Right ventricle myocardium inferior (tissue), 1 donor: ENCODE results near the gene SDS. TPM values are rescaled to one million over a fixed set of nuclear protein-coding genes. Genes with fewer than 3 reads are reported as not detected.
"Not testable (repeated sequence)": the region's sequence is repeated elsewhere in the genome, so short reads cannot be mapped to it uniquely, and the experiment has no call there.

Source experiments
- ATAC-seq: fragments of 200-7000 bp; cut with Tn5 transposase; one replicate; pipeline ENCODE4 v1.9.1; 2020; ENCODE audit warnings: mild to moderate bottlenecking, moderate library complexity
- DNase-seq: peaks from one replicate; pipeline ENCODE4 v3.0.0; 2021; ENCODE audit errors: missing footprints
- intact Hi-C: fragments of 100-400 bp; cut with DNase I; formaldehyde crosslinking; loops from one replicate; pipeline ENCODE4 v1.11.0; 2022
- total RNA-seq: library from RNA; stranded (reverse); fragmentation: NEBNext Ultra II Directional; extraction: Animal tissue kit (Norgen Biotek cat#: 25700); gene quantifications from one replicate; pipeline ENCODE4 v1.2.1, GENCODE V29; 2021
- donor health status: DM: no; HTN: yes; CAD: no; lungs with severe emphysema.

Gene SDS
- total RNA-seq, 1 donor from 2014 or later = not detected

GRCh38 chr12:113361574-113362370 lies 41.9 kb downstream of the SDS start:
- DNase-seq (no peak), ATAC-seq (no peak)
- intact Hi-C loops = no loop called here

GRCh38 chr12:113359939-113360748 lies 43.5 kb downstream of the SDS start:
- intact Hi-C loops = loop anchor here (2.0 kb wide), 1 partner anchor 25 kb away; the partner anchor contains the start of gene SLC8B1
- DNase-seq = no peak
- ATAC-seq = no peak

GRCh38 chr12:113359133-113359938 lies 44.4 kb downstream of the SDS start:
- DNase-seq (no peak), ATAC-seq (peak; percentile 51)

GRCh38 chr12:113358381-113359132 lies 45.1 kb downstream of the SDS start, which contains the start of gene PLBD2:
PLBD2 (plus strand) TSS chr12:113358587; CDS start chr12:113358601, 14 bp downstream.
- peak; percentile 98 for DNase-seq
- intact Hi-C loops = loop anchor here (2.0 kb wide), 1 partner anchor 24 kb away; the partner anchor contains the start of gene SLC8B1
- ATAC-seq = peak; percentile 97

More at GRCh38 chr12:113359133-113359938, 44.4 kb downstream of the SDS start:
- intact Hi-C loops = loop anchor here (2.0 kb wide), 1 partner anchor 25 kb away; the partner anchor contains the start of gene SLC8B1

- ATAC-seq, DNase-seq, intact Hi-C loops: not testable (repeated sequence)
Observed at GRCh38 chr12:113354192-113354591, 49.5 kb downstream of the SDS start.

- DNase-seq = no peak
- ATAC-seq = no peak
- intact Hi-C loops = no loop called here
Observed at GRCh38 chr12:113351089-113351488, 52.6 kb downstream of the SDS start.

- intact Hi-C loops = no loop called here
- DNase-seq (no peak), ATAC-seq (no peak)
Observed at GRCh38 chr12:113348849-113349536, 54.7 kb downstream of the SDS start.

GRCh38 chr12:113347892-113348291 lies 55.8 kb downstream of the SDS start:
- no peak for DNase-seq

GRCh38 chr12:113347107-113347506 lies 56.6 kb downstream of the SDS start:
- intact Hi-C loops = no loop called here
- DNase-seq (no peak), ATAC-seq (no peak)

More at GRCh38 chr12:113347892-113348291, 55.8 kb downstream of the SDS start:
- intact Hi-C loops = no loop called here
- ATAC-seq = no peak

GRCh38 chr12:113346353-113346752 lies 57.3 kb downstream of the SDS start:
- intact Hi-C loops = no loop called here
- ATAC-seq = no peak
- DNase-seq = no peak

- ATAC-seq (no peak), DNase-seq (no peak)
- intact Hi-C loops = no loop called here
Observed at GRCh38 chr12:113345318-113345717, 58.4 kb downstream of the SDS start.

Other genes with a start within 250 kb of the SDS start
- 38.5 TPM for gene DDX54, start 218.4 kb downstream of the SDS start, total RNA-seq
- 18.1 TPM for gene RITA1, start 218.2 kb downstream of the SDS start, total RNA-seq
- 120 TPM for gene TPCN1, start 182.4 kb downstream of the SDS start, total RNA-seq
- gene SLC8B1, start 68.8 kb downstream of the SDS start, total RNA-seq = 13.3 TPM
- 40.3 TPM for gene PLBD2, start 45.3 kb downstream of the SDS start, total RNA-seq
- 8.5 TPM for gene SDSL, start 18.5 kb upstream of the SDS start, total RNA-seq
- gene LHX5, start 68.0 kb upstream of the SDS start, total RNA-seq = not detected